ENCODE measurements around the gene BICC1. TPM values are rescaled to one million over a fixed set of nuclear protein-coding genes. Genes with fewer than 3 reads are reported as not detected.

Gene BICC1
- total and polyA plus RNA-seq, 2 of the 13 experiments (the other 11 are each of a cell fraction or from before 2014, with no cell fraction given) = 0.18 to 1.5 TPM

GRCh38 chr10:58772758-58773157, 260.1 kb downstream of the BICC1 start (continued):
- TF ChIP-seq, protein P1, sequence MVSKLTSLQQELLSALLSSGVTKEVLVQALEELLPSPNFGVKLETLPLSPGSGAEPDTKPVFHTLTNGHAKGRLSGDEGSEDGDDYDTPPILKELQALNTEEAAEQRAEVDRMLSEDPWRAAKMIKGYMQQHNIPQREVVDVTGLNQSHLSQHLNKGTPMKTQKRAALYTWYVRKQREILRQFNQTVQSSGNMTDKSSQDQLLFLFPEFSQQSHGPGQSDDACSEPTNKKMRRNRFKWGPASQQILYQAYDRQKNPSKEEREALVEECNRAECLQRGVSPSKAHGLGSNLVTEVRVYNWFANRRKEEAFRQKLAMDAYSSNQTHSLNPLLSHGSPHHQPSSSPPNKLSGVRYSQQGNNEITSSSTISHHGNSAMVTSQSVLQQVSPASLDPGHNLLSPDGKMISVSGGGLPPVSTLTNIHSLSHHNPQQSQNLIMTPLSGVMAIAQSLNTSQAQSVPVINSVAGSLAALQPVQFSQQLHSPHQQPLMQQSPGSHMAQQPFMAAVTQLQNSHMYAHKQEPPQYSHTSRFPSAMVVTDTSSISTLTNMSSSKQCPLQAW (CRISPR knock-in tag; IDR thresholded peaks at IDR 0.05) = no peak
- TF ChIP-seq ZNF326 (CRISPR knock-in tag; IDR thresholded peaks at IDR 0.05; ENCODE audit: borderline replicate concordance) = no peak
- TF ChIP-seq ZNF460 (CRISPR knock-in tag; IDR thresholded peaks at IDR 0.05; ENCODE audit: borderline replicate concordance) = no peak
- no peak for TF ChIP-seq ZNF331 (CRISPR knock-in tag; IDR thresholded peaks at IDR 0.05)
- no peak for TF ChIP-seq ZNF44 (CRISPR knock-in tag; IDR thresholded peaks at IDR 0.05)

- no TSS peak for BruUV-seq (replicated peaks)
- DNase-seq (ENCODE audit: low spot score) = no peak
- Histone ChIP-seq H3K79me2 (ENCODE audit: insufficient read depth, low read length) (no peaks in the 10 kb centered on the region), H2AFZ (ENCODE audit: low read length) (no peak overlapping the region), H3K9ac (ENCODE audit: insufficient read depth, low read depth, low read length) (no peak overlapping the region), H3K9me3 (ENCODE audit: low read length) (no peaks in the 10 kb centered on the region), H3K4me2 (ENCODE audit: low read depth, low read length) (no peak overlapping the region), H4K20me1 (ENCODE audit: insufficient read depth, low read length) (no peaks in the 10 kb centered on the region), H3K27ac (ENCODE audit: extremely low read length, insufficient read depth, low read length) (no peak overlapping the region), H3K27me3 (ENCODE audit: control insufficient read depth in 1 of 2, insufficient read depth in 2 of 2, low read length in 2 of 2) (no peaks in the 10 kb centered on the region), H3K4me3 (replicated peaks in 1 of 3; ENCODE audit: insufficient read depth in 1 of 3, low read depth in 2 of 3, low read length in 3 of 3) (no peak overlapping the region), H3K4me1 (ENCODE audit: insufficient read depth, low read length) (no peaks in the 10 kb centered on the region), H3K36me3 (replicated peaks in 1 of 2; ENCODE audit: control insufficient read depth in 1 of 2, insufficient read depth in 2 of 2, low read length in 2 of 2) (no peaks in the 10 kb centered on the region)
- no peak for ATAC-seq
- intact Hi-C loops (cut with micrococcal nuclease; ENCODE audit: unreplicated experiment) = no loop called here
- TF ChIP-seq TCF7L2 (IDR thresholded peaks at IDR 0.05; ENCODE audit: low read depth, low read length) (no peak), GATA4 (IDR thresholded peaks at IDR 0.05; ENCODE audit: borderline replicate concordance, low read depth) (no peak), NR2F2 (IDR thresholded peaks at IDR 0.05; ENCODE audit: borderline replicate concordance, low read depth) (no peak), HCFC1 (IDR thresholded peaks at IDR 0.05; ENCODE audit: low read depth, low read length) (no peak), ZC3H13 (CRISPR knock-in tag; IDR thresholded peaks at IDR 0.05) (no peak), ELF4 (CRISPR knock-in tag; IDR thresholded peaks at IDR 0.05; ENCODE audit: borderline replicate concordance) (no peak), RARG (CRISPR knock-in tag; IDR thresholded peaks at IDR 0.05; ENCODE audit: low read depth) (no peak), ZKSCAN5 (CRISPR knock-in tag; IDR thresholded peaks at IDR 0.05) (no peak), KDM4B (CRISPR knock-in tag; IDR thresholded peaks at IDR 0.05) (no peak)
- TF ChIP-seq, protein P2, sequence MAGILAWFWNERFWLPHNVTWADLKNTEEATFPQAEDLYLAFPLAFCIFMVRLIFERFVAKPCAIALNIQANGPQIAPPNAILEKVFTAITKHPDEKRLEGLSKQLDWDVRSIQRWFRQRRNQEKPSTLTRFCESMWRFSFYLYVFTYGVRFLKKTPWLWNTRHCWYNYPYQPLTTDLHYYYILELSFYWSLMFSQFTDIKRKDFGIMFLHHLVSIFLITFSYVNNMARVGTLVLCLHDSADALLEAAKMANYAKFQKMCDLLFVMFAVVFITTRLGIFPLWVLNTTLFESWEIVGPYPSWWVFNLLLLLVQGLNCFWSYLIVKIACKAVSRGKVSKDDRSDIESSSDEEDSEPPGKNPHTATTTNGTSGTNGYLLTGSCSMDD (CRISPR knock-in tag; IDR thresholded peaks at IDR 0.05) = no peak
- POLR2A ChIA-PET = no interaction called here
- FAIRE-seq = no peak
- in situ Hi-C loops (cut with HindIII; ENCODE audit: extremely low pct_ligation_motif_present, low pct_unique_long_range_greater_than_20kb) = no loop called here
- CTCF ChIA-PET (ENCODE audit: low intra/inter-chr PET ratio, low total read pairs) = no interaction called here
- 89% methylated on average over 4 of the region's 4 CpGs for WGBS (ENCODE audit: low lambda C conversion rate)
These were observed 260.7 kb downstream of the BICC1 start for GRCh38 chr10:58773341-58773740.
